Measurements from ENCODE around the gene SNTB2.
"Not testable (repeated sequence)": the region's sequence is repeated elsewhere in the genome, so short reads cannot be mapped to it uniquely, and the experiment has no call there.

DNA sequence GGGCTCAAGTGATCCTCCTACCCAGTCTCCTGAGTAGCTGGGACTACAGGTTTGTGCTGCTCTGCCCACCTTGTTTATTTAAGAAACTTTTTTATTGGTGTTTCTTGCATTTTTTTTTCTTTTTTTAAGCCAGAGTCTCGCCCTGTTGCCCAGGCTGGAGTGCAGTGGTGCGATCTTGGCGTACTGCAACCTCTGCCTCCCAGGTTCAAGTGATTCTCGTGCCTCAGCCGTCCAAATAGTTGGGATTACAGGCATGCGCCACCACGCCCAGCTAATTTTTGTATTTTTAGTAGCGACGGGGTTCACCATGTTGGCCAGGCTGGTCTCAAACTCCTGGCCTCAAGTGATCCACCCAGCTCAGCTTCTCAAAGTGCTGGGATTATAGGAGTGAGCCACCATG lies 37.3 kb upstream of the SNTB2 start:
- TF ChIP-seq CTCF (IDR thresholded peaks at IDR 0.05 in 2 of 3, conservative IDR thresholded peaks at IDR 0.05 in 1 of 3; ENCODE audit: insufficient read depth in 2 of 3, low read depth in 1 of 3, low read length in 3 of 3); CBX2 (IDR thresholded peaks at IDR 0.05; ENCODE audit: insufficient read depth, low read length, poor library complexity, severe bottlenecking); ZNF24 (IDR thresholded peaks at IDR 0.05); RCOR1 (IDR thresholded peaks at IDR 0.05; ENCODE audit: borderline replicate concordance in 1 of 2, low read depth in 2 of 2, low read length in 2 of 2); BRCA1 (IDR thresholded peaks at IDR 0.05); BRCA1 (CRISPR knock-in tag; IDR thresholded peaks at IDR 0.05); CHD4 (IDR thresholded peaks at IDR 0.05; ENCODE audit: insufficient read depth, insufficient replicate concordance, low read depth, low read length, poor library complexity, severe bottlenecking); WHSC1 (IDR thresholded peaks at IDR 0.05; ENCODE audit: low read length); FOXP4 (CRISPR knock-in tag; IDR thresholded peaks at IDR 0.05; ENCODE audit: borderline replicate concordance); TBL1XR1 (IDR thresholded peaks at IDR 0.05; ENCODE audit: low read length in 2 of 2); POLR2AphosphoS5 (IDR thresholded peaks at IDR 0.05; ENCODE audit: control insufficient read depth, insufficient read depth, low read depth, low read length): not testable (repeated sequence)

Data from K562 (cell line).